HG02981 (cell line): ENCODE measurements around the gene GALNT6.

Experiments used
- ATAC-seq: cut with Tn5 transposase; IDR thresholded peaks from one replicate; pipeline ENCODE4 v1.9.1; 2021; ENCODE audit warnings: mild to moderate bottlenecking, moderate library complexity; ENCODE audit not compliant: unreplicated experiment

The GALNT6 gene, protein sequence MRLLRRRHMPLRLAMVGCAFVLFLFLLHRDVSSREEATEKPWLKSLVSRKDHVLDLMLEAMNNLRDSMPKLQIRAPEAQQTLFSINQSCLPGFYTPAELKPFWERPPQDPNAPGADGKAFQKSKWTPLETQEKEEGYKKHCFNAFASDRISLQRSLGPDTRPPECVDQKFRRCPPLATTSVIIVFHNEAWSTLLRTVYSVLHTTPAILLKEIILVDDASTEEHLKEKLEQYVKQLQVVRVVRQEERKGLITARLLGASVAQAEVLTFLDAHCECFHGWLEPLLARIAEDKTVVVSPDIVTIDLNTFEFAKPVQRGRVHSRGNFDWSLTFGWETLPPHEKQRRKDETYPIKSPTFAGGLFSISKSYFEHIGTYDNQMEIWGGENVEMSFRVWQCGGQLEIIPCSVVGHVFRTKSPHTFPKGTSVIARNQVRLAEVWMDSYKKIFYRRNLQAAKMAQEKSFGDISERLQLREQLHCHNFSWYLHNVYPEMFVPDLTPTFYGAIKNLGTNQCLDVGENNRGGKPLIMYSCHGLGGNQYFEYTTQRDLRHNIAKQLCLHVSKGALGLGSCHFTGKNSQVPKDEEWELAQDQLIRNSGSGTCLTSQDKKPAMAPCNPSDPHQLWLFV

DNA sequence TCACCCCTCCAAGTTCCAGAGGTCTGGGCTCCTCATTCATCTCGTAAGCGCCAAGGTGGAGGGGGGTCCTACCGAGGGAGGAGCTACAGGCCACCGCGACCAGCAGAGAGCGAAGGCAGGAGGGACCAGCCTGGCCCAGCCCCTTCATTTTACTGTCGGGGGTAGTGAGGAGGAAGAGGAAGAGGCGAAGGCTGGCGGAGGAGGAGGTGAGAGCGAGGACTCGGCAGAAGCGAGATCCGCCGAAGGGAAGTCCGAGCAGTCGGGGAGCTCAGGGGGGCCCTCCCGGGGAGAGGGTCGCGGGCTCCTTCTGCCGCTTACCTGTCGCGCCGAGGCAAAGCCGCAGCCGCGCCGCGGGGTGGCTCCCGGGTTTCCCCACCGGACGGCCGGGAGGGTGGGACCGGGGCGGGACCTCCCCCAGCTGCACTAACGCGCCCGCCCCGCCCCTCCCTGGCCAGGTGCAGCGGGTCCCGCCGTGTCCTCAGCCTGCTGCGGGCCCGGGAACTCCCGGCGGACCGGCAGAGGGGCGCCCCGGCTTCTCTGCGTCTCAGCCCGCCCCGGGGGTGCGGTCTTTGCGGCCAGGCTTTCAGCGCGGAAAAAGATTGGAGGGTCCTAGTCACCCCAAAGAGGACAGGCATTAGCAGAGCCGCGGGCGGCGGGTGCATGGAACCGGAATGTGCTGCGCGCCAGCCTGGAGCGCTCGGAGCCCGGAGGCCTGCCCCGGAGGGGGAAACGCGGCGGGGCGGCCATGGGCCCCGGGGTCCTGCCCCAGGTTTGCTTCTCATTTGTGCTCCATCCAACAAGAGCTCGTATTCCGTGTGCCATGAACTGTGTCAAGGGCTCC lies at the start of gene GALNT6:
GALNT6 (minus strand) TSS at position 124 of the 841 bp plus-strand sequence. CDS start 11,625 bp downstream, outside the sequence.
- peak; percentile 33 for ATAC-seq

DNA sequence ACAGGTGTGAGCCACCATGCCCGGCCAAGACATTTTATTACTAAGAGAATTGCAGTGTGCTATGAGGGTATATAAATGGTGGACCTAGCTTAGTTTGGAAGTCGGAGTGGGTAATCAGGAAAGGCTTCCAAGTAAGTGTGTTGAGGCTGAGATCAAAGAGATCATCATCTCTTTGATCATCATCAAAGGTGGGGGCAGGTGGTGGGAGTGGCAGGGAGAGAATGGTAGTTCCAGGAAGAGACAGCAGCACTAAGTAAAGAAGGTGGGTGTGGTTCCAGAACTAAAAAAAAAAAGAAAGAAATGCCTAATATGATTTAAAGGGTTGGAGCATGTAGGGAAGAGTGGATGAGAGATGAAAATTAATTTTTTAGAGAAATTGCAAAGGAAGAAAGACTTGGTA lies 48.1 kb upstream of the GALNT6 start:
- no peak for ATAC-seq

DNA sequence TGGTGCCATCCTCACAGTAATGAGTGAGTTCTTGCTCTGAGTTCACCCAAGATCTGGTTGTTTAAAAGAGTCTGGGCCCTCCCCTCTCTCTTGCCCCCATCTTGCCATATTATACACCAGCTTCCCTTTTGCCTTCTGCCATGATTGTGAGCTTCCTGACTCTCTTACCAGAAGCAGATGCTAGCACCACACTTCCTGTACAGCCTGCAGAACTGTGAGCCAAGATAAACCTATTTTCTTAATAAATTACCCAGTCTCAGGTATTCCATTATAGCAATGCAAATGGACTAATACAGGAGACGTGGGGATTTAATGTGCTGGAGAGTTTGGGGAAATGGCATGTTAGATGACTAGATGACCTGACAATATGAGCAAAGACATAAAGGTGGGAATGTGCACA lies 46.2 kb upstream of the GALNT6 start:
- ATAC-seq = no peak

DNA sequence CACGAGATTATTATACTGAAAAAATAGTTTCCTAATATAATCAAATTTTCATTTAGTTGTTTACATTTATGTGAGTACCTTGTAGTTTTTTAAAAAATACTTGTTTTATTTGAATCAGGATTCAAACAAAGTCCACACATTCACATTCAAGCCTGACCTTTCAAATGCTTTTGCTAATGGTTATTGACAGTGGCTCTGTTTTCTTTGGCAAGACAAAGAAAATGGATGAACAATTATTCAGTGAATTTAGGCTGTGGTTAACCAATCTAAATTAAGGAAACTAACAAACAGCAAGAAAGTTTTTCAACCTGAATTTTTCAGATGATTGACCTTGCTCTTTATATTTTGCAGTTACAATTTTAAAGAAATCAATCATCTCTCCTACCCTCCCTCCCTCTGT lies 43.1 kb upstream of the GALNT6 start:
- ATAC-seq = no peak

DNA sequence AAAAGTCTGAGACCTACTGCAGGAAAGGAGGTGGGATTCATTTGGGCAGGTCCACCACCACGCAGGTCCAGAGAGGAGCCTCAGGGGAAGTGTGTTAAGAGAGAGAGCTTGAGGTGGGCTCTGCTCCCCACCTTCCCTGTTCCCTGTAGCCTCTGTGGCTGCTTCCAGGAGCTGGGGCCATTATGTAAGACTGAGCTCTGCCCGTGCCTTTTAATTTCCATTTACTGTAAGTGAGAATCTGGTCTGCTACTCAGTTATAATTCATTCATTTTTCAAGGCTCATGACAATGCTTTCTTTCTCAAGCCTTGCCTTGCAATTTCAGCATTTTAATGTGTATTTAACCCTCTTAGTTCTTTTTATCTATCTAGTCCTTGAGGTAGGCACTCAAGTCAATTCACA lies 41.7 kb upstream of the GALNT6 start:
- ATAC-seq = no peak

DNA sequence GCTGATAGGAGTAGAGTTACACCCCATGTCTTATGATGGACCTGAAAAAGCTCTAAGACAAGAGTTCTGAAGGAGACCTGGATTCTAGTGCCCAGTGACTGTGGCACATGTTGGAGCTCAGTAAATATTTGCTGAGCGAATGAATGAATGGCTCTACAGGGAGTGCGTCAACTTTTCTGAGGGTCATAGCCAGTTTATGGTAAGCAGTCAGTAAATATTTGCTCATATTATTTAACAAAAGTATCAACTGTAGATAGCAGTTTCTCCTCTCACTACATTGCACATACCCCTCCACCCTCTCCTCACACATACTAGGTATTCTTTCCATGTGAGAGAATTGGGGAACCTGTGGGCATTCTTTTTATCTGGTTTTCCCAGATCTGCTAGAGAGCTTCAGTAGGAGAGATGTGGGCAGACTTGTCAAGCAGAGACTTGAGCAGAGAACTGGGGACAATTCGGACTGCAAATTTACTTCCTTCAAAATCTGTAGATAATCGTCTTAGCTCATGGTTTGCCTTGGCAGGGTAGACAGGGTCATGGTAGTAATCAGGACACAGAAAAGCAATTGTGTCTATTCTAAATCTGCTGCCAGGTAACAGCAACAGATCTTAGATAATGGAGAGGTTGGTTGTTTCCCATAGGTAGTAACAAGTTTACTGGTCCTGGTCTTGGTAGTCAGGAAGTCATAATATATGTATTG lies 39.1 kb upstream of the GALNT6 start:
- no peak for ATAC-seq

DNA sequence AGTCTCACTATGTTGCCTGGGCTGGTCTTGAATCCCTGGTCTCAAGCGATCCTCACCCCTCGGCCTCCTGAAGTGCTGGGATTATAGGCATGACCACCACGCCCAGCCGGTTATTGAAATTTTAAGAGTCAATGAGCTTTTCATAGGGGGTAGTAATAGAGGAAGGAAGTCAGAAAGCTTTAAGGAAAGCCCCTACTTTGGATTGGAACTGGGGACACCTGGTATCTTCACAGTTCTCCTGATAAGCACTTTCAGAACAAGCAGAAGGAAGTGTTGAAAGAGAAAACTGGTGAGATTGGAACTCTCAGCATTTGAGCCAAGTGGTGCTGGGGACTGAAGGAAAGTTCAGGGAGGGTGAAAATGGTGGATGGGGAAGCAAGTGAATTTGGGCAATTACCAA lies 38.5 kb upstream of the GALNT6 start:
- no peak for ATAC-seq

DNA sequence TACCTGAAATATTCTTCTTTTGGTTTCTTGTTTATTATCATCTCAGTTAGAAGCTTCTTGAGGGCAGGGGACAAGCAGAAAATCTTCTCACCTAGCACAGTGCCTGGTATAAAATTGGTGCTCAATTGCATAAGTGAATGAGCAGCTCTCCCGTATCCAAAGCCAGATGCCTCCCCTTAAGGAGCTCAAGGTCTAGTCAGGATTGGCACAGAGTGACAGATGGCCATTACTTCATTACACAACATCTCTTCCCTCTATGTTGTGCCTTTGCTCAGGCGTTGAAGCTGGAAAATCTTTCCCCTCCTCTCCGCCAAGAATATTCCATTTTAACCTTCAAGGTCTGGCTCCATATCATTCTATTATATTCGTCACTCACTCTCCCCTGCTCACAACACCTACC lies 37.0 kb upstream of the GALNT6 start:
- ATAC-seq = no peak

DNA sequence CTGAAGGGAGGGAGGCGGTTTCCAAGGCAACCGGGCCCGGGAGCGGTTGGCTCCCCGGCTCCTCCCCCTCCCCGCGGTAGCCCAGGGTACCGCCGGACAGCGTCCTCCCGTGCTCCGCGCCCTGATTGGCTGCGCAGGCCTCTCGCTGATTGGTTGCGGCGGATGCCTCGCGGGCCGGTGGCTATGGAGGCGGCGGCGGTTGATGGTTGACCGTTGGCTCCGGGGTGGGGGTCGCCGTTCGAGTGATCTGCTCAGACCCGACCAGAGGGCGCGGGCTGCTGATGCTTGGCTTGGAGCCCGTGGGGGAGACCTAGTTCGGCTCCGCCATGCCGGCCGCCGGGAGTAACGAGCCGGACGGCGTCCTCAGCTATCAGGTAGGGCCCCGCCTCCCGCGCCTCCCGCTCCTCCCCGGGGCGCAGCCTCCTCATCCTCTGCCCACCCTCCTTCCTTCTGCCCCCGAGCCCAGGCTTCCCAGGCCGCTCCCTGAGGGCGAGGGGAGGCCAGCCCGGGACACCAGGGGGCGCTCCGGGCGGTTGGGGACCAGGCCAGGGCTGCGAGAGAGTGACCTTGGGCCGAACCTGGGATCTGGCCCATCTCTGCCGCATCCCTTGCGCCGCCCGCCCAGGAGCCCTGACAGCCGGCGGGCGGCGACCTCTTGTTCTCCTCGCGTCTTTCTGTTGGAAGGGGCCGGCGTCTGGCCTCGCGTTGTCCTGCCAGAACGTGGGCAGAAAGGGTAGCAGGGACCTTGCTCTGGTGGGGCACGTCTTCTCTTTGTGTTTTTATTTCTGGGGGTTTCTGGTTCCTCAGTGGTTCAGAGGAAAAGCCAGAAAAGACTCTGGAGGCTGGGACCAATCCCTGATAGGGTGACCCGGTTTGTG lies 33.7 kb upstream of the GALNT6 start, which contains the start of gene SLC4A8:
SLC4A8 (plus strand) TSS at position 170 of the 878 bp plus-strand sequence; CDS start at position 327, 157 bp downstream.
- ATAC-seq = peak; percentile 89

DNA sequence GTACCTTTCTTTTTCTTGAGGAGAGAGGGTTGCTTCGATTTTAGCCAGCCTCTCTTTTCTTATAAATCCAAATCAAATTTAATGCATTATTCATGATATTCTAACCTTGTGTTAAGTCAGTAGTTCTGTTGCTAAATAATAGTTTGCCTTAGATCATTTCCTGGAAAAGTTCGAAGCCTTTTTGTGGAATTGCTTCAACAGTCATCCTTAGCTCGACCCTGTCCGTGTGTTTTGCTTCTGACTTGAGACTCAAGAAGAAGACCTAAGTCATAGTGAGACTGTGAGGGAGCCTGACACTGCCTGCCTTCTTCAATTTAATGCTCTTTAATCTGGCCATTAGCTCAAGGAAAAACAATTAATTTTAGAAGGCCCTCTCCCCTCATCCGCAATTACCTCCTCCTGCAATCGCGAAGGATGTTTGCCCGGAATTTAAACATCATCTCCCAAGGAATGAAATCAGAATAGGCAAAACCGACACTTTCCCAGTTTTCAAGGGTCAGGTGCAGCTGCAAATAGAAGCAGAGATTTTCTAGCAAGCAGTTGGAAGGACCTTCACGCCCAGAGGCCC lies 33.0 kb upstream of the GALNT6 start:
- no peak for ATAC-seq

DNA sequence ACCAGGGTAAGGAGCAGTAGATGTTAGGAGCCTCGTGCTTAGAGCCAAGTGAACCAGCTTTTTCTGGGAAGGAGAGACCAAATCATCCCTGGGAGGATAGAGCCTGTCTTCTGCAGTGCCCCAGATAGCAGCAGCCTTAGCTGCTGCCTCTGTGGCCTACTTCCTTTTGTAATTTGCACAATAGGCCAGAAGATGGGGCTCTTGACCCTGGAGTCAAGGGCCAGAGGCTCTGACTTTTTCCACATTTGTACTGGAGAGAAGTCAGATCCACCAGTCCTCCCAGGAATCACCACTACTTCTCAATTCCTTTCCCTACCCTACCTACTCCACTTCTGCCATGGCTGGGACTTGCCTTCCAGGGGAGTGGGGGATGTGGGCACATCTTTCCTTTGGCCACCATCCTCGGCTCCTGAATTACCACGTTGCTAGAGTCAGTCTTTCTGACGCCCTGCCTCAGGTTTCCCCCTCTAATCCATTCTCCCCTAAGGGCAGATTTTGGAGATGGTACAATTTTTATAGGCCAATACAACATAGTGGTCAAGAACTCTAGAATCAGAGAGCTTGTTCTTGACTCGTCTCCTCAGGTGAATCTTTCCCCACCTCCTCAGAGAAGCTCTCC lies 30.2 kb upstream of the GALNT6 start:
- ATAC-seq = no peak

DNA sequence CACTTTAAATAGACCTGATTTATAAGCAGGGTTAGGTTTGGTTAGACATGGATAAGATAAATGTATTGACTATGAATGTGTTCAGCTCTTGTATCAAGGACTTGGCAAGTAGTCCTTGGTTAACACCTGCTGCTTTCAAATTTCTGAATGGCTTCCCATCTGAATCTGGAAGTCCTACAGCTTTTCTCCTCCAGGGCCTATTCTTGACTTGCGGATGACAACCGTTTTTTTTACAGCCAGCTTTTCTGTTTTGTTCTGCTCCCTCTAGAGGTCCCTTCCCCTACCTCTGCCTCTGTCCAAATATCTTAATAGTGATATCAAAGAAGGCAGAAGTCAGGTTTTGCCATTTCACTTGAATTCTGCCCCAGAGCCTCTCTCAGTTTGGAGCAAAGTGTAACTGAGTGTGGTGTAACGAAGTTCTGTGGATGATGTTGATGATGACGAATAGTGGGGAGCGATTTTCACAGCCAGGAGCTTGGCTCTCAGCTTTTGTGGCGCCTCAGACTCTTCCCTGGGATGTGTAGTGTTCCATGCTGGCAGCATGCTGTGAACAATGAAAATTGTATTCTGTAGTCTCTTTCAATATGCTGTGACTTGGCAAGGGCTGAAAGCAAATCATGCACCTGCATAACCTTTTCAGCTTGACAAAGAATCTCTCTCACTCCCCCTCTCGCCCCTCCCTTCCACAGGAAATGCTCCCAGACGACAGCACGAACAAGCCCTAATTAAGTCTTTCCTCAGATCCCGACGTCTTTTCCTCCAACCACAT lies 28.4 kb upstream of the GALNT6 start:
- no peak for ATAC-seq

DNA sequence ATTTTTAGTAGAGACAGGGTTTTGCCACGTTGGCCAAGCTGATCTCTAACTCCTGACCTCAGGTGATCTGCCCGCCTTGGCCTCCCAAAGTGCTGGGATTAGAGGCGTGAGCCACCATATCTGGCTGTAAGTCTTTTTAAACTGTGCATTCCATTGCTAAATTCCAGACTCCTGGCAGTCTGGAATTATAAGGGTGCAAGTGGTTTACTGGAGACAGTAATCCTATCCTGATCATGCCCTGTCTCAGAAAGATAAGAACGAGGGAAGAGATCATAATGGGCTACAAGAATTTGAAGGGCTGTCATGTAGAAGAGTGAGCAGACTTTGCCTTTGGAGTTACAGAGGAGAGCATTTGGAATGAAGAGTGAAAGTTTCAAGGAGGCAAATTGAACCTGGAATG lies 26.6 kb upstream of the GALNT6 start:
- no peak for ATAC-seq

DNA sequence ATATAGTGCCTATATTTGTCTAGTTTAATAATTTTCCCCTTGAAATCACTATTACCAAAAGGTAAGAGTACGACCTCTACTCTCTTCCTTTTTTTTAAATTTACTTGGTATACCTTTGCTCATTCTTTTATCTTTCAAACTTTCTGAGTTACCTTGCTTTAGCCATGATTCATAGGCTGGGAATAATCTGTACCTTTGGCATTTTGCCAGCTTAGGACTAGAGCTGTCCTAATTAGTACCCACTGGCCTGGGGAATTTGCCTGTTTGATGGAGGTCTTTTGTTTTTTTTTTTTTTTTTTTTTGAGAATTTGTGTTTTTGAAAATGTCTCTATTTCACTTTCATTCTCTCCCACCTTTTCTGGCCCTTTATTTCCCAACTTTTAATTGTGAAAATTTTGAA lies 24.7 kb upstream of the GALNT6 start:
- ATAC-seq = no peak

DNA sequence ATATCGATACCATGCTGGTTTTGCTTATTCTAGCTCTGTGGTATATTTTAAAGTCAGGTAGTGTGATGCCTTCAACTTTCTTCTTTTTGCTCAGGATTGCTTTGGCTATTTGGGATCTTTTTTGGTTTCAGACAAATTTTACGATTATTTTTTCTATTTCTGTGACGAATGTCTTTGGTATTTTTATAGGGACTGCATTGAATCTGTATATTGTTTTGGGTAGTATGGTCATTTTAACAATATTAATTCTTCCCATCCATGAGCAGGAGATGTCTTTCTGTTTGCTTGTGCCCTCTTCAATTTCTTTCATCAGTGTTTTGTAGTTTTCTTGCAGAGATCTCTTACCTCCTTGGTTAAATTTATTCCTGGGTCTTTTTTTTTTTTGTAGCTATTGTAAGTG lies 22.6 kb upstream of the GALNT6 start:
- ATAC-seq = no peak

DNA sequence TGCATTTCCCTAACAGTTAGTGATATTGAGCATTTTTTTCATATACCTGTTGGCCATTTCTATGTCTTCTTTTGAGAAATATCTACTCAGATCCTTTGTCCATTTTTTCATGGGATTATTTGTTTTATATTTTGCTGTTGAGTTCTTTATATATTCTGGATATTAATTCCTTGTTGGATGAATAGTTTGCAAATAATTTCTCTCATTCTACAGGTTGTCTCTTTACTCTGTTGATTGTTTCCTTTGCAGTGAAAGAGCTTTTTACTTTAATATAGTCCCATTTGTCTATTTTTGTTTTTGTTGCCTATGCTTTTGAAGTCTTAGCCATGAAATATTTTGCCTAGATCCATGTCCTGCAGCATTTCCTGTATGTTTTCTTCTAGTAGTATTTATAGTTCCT lies 21.9 kb upstream of the GALNT6 start:
- ATAC-seq = no peak

DNA sequence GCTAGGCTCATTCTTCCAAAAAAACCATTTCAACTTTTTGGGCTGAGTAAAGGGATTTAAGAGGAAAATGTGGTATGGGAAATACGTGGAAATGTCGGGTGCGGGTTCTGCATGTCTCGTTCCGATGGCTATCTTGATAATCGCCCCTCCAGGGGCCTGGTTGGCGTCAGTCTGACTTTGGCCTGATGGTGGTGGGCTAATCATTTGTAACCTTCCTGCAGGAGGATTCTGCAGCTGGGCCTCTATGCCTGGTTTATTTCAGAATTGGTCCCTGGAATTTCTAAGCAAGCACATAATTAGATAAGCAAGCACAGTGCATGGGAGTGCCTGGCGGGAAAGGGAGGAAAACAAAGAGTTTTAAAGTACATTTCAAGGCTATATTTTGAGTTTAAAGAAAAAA lies 18.6 kb upstream of the GALNT6 start:
- ATAC-seq = no peak

DNA sequence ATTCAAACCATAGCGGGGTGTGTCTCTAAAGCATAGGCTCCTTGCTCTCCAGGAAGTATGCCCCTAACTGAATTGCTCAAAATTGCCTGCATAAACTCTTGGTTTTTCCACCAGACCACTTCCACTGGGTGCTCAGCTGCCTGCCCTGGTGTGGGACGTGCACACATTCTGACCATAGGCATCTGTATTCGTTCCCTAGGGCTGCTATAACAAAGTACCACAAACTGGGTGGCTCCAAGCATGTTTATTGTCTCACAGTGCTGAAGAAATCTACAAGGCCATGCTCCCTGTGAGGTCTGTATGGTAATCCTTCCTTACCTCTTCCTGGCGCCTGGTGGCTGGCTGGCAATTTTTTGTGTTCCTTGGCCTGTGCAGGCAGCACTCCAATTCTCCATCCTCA lies 16.4 kb upstream of the GALNT6 start:
- ATAC-seq = no peak
